Measurements from ENCODE around the gene SDF4.

The SDF4 gene

DNA sequence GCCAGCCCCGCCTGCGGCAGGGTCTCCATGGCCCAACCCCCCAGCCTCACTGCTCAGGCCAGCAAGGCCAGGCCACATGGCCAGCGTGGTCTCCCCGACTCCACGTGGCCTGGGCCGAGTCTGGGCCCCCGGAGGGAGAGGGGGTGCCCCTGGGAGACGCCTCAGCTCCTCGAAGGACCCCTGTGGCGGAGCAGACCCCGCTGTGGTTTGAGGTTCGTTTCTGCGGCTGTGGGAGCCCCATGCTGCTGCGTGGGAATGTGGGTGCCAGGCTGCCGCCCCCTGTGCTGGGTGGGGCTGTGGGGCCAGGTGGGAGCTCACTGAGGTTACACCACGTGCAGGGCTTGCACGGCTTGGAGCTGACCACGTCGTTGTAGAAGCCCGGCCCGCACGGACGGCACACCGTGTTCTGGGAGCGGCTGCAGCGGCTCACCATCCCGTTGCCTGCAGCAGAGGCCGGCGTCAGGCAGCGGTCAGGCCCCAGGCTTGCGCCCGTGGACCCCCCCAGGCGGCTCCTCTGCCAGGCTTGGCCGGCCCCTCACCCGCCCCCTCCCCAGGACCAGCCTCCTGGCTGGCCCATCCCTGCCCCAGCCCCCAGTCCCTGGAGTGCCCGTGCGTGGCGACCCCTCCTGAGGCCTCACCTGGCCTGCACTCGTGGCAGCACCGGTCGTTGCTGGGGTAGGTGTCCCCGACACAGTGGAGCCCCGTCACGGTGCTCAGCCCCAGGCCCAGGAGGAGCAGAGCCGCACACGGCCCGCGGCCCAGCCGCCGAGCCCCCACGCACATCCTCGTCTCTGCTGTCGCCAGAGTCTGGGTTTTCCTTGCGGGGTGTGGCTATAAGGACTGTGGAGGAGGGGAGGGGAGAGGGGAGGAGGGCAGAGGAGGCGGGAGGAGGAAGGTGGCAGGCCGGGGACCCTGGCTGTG, 18.2 kb downstream of the SDF4 start, which contains the start of gene TNFRSF4:
TSS of gene TNFRSF4 (minus strand) at position 809 of the 921 bp plus-strand sequence. CDS start at position 783, 26 bp downstream.
- no peak for DNase-seq (ENCODE audit: low read depth, low spot score)

DNA sequence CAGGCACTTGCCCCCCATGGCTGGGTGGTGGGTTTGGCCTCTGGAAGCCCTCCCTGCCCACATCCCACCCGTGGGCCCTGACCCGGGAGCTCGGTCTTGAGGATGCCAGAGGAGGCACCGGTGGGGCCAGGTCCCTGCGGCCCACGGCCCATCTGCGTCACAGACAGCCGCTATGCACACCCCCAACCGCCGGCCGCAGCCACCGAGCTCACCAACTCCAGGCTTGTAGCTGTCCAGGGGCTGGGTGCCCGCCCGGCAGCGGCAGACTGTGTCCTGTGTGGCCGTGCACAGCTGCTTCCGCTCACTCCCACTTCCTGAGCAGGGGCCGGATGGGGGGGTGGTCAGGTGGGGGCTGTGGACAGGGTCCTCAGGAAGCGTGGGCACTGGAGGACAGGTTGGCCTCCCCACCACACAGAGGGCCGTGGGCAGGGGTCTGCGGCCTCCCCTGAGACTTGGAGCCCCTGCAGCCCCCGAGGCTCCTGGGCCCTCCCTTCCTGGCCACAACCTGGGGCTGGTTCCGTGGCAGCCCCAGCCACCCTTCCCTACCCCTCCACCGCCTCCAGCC, 18.9 kb downstream of the SDF4 start:
- DNase-seq (ENCODE audit: low read depth, low spot score) = no peak

DNA sequence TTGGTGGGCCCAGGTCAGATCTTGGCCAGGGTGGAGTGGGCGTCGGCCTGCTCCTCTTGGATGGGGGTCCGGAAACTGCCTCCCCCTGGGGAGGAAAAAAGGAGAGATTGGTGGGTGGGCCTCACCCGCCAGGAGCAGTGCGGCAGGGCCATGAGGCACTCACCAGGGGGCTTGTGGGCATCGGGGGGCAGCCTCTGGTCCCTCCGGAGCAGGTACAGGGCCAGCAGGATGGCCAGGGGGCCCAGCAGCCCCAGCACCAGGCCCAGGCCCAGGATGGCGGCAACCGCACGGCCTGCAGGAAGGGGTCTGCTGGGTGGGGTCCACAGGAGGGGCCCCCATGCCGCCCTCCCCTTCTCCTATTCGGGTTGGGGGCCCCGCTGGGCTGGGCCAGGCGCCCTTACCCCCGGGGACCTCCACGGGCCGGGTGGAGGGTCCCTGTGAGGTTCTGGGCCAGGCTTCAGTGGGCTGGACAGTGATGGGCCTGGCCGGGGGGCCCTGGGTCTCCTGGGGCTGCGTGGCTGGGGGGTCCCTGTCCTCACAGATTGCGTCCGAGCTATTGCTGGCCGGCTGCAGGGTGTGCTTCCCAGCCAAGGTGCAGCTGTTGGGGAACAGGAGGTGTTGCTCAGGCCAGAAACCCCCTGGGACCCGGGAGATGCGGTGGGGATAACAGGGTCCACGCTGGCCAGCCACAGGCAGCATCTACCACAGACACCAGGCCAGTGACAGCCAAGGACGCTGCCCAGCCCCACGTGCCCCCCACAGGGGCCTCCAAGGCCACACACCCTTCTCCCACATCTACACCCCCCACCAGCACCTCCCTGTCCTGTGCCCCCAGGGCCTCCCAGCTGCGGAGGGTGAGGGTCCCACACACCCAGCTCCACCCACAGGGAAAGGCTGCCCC, 20.0 kb downstream of the SDF4 start:
- no peak for DNase-seq (ENCODE audit: low read depth, low spot score)

DNA sequence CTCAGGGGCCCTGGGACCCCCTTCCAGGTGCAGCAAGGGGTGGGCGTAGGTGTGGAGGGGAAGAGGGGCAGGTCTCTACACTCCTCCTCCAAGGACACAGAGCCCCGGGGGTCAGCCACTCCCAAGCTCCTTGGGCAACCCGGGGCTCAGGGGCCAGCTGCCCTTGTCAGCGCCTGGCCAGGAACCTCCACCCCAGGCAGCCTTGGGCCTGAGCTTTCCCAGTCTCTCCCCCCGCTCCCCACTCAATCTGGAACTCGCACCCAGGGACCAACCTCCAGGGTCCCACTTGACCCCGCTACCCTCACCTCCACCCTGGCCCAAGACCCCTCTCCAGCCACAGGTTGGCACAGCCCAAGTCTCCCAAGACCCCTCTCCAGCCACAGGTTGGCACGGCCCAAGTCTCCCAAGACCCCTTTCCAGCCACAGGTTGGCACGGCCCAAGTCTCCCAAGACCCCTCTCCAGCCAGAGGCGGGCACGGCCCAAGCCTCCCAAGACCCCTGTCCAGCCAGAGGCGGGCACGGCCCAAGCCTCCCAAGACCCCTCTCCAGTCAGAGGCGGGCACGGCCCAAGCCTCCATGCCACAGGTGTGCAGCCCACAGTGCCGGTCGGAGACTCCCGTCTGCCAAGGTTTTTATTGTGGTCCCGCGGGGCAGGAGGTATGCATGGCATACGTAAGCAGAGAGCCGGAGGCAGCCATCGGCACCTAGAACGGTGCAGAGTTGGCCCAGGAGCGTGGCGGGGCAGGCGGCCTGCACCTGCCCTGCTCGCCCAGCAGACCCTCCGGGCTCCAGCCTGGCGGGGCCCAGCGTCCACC, 20.9 kb downstream of the SDF4 start:
- DNase-seq (ENCODE audit: low read depth, low spot score) = no peak

DNA sequence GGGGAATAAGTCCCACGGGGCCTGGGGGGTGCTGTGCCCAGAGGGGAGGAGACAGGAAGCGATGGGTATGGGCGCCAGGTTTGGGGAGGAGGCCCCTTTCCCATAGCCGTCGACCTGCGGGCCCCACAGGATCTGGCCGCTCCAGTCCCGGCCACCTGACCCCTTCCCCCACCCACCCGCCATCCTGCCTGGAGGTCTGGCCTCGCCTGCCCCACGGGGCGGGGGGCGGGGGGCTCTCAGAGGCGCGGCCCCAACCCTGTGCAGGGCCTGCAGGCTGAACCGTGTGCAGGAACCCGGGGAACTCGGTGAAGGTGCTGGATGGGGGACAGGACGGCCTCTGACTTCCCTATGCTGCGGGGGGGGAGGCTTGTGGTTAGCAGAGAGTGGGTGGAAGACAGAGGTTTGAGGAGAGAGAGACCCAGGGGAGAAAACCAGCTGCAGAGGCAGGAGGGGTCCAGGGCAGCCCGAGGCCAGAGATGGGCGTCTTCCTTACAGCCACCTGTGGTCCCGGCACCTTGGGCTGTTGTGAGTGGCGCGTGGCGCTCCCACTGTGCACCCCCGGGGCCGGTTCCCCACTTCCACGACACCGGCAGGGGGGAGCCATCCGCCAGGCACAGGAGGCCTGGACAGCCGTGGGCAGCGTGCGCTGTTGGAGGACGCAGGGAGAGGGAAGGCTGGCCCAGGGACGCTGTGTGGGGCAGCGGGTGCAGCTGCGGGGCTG, 22.9 kb downstream of the SDF4 start:
- no peak for DNase-seq (ENCODE audit: low read depth, low spot score)

DNA sequence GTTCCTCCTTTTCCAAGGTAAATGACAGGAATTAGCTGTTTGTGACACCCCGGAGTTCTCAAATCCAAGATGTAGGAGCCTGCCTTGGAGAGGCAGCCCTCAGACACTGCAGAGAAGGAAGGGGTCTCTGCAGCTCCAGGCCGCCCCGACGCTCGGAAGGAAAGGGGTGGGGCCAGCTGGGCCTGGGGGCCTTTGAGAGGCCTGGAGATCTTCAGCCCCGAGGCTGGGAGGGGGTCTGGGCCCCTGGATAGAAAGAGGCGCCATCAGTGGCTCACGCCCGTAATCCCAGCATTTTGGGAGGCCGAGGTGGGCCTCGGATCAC, 24.3 kb downstream of the SDF4 start:
- no peak for DNase-seq (ENCODE audit: low read depth, low spot score)

DNA sequence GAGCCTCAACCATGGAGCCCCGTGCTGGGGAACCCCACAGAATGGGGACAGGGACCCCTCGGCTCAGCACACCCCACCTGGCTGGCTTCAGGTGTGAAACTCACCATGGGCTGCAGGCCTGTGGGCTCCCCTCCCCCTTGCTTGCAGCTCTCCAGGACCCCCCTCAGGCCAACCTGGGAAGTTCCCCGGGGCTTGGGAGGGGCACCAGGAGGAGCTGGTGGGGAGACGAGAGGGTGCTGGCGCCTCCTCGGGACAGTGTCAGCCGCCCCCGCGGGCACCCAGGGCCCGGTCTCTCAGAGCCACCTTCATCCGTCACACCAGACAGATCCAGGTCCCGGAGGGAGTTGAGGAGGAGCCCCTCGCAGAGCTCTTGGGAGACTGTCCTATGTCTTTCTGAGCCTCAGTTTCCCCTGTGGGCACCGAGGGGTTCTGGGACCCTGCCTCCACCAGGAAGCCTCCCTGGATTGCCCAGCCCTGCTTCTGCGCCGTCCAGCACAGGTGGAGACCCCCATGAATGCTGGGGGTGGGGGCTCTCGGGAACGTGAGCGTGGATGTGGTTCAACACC, 24.8 kb downstream of the SDF4 start:
- no peak for DNase-seq (ENCODE audit: low read depth, low spot score)

DNA sequence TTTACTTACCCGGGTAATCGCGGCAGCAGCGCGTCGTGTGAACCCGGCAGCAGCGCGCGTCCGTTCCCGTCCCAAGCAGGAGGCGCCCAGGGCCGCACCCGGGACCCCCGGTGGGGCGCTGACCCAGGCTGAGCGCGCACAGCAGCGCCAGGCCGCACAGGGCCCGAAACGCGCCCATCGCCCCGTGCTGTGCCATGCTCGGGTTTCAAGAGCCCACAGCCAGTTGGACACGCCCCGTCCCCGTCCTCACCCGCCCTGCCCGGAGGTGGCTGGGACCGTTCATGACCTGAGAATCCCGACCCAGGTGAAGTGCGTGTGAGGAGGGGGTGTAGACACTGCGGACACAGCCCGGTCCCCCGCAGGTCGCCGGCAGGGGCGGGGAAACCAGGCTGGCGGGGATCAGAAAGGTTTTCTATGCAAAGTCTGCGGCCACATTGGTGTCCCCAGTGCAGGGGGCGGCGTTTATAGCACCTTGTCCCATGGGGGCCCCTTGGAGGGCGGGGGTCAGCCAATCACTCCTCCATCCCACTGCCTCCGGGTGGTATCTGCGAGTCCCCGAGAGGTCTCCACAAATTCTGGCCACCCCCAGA, 25.3 kb downstream of the SDF4 start, which contains the start of gene TNFRSF18:
TSS of gene TNFRSF18 (minus strand) at position 217 of the 590 bp plus-strand sequence. CDS start at position 196, 21 bp downstream.
- peak; percentile 30 for DNase-seq (ENCODE audit: low read depth, low spot score)

DNA sequence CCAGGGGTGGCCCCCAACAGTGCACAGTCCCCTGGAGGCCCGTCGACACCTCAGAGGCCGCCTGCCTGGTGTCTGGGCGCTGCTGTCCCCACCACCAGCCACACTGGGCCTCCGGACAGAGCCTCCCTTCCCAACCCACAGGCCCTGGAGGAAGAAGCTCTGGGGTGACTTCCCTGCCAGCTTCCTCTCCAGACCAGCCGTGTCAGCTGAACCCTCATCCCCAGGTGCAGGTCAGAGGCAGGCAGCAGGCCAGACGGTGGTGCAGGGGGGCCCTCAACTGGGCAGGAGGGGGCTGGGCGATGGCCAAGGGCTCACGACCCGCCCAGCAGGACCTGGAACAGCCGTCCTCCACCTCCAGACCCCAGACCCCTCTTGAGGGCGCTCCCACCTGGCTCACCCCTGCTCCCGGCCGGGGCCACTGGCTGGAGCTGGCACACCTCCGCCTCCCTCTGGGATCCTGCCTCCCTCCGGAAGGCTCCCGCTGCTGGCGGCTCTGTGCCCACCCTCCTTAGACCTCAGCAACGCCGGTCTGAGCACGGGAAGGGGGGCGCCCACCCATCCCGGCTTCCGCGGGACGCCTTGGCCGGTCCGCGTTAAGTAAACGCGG, 25.9 kb downstream of the SDF4 start:
- no peak for DNase-seq (ENCODE audit: low read depth, low spot score)

DNA sequence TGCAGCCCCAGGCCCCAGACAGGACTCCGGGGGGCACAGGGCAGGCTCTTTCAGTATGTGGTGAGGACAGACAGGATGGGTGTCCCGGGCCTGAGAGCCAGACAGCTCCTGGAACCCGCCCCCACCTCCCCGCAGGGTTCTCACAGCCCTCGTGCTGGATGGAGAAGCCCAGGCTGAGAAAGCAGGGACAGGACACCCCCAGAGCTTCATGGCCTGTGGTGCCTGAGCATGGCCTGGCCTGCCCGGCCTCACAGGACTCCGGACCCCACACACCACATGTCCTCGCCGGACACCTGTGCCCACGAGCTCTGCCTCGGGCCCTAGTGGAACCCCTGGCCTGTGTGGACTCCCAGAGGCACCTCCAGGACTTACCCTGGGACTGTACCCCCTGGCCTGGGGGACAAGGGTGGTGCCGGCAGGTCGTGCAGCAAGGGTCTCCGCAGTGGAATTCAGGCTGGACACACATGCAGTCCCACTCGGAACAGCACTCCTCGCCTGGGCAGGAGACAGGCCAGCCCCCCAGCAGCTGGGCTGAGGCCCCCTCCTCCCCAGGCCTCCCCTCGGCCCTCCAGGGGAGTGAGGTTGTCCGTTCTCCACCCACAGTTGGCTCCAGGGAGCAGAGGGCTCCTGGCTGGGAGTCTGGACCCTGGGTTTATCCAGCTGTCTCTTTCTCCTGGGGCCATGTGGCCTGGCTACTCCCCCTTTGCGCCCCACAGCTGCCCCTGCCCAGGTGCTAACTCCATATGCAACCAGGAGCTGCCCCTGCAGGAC, 26.6 kb downstream of the SDF4 start:
- DNase-seq (ENCODE audit: low read depth, low spot score) = no peak

DNA sequence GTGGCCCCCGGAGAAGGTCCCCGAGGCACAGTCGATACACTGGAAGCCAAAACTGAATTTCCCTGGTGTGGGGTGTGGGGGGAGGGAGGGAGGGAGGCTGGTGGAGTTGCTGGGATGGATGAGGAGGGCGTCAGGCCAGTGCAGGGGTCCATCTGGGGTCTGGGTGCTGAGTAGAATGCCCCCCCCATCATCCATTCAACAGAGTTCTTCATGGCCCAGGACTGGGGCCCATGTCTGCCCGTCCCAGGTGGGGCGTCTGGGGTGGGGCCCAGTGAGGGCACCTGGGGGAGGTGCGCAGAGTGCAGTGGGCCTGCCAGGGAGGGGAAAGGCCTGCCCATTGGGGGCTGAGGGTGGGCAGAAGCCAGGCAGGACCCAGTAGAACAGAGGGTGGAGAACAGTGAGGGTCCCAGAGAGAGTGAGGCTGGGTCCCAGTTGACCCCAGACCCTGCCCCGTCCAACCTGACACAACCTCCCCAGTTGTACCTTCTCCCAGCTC, 27.3 kb downstream of the SDF4 start:
- DNase-seq (ENCODE audit: low read depth, low spot score) = no peak

DNA sequence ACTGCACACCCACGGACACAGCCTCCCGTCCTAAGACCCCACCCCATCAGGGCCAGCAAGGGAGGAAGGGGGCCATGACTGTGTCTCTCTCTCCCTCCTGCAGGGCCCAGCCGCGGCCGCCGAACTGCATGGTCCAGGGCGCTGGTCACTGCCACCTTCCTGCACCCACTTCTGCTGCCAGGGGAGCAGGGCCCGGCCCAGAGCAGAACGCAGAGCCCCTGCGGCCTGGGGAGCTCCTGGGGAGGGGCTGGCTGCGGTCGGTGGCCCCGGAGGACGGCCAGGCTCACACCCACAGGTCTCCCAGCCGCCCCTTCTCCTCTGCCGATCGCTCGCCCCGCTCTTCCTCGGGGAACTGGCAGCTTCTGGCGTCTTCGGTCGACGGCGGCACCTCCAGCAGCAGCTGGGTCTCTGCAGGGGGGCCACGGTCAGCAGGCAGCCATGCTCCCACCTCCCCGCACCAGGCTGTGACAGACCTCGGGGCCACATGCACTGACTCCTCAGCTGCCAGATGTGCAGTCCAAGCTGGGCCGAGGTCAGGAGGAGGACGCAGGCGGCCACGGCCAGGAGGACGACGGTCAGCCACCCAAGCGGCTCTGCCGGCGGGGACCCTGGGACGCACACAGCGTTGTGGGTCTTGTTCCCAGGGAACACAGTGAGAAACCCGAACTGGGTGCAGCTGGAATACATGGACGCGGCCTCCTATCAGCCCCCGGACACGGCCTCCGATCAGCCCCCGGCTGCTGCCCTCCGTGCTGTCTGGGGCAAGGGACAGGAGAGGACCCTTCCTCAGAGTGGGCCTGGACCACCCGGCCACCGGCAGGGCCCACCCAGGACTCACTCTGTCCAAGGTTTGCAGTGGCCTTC, 28.0 kb downstream of the SDF4 start:
- DNase-seq (ENCODE audit: low read depth, low spot score) = no peak

DNA sequence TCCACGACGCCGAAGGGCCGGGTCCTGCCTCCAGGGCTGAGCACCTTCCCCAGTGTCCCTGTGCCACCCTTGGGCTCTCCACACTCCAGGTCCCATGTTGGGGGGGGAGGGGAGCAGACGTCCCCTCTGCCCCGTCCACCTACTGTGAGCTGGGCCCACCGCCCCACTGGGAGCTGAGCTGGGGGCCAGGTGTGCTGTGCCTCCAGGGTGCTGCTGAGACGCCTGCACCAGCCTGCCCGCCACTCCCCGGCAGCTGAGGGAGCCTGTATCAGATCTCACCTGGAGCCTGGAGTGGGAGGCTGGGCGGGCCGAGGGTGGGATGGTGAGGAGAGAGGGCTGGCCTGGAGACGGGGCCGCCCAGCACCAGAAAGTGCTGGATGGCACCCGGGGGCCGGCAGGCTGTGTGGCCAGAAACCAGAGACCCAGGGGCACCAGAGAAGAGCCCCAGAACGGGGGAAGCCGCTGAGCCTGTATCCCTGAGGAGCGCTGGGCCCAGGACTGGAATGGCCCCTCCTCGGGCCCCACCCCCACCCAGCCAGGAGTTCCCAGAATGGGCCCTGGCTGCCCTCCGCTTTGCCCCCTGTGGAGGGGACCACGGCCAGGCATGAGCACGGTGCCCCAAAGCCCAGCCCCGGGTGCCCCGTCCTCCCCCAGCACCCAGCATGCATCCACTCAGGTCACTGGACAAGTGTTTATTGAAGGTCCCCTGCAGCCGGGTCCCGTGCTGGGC, 28.8 kb downstream of the SDF4 start:
- DNase-seq (ENCODE audit: low read depth, low spot score) = no peak

DNA sequence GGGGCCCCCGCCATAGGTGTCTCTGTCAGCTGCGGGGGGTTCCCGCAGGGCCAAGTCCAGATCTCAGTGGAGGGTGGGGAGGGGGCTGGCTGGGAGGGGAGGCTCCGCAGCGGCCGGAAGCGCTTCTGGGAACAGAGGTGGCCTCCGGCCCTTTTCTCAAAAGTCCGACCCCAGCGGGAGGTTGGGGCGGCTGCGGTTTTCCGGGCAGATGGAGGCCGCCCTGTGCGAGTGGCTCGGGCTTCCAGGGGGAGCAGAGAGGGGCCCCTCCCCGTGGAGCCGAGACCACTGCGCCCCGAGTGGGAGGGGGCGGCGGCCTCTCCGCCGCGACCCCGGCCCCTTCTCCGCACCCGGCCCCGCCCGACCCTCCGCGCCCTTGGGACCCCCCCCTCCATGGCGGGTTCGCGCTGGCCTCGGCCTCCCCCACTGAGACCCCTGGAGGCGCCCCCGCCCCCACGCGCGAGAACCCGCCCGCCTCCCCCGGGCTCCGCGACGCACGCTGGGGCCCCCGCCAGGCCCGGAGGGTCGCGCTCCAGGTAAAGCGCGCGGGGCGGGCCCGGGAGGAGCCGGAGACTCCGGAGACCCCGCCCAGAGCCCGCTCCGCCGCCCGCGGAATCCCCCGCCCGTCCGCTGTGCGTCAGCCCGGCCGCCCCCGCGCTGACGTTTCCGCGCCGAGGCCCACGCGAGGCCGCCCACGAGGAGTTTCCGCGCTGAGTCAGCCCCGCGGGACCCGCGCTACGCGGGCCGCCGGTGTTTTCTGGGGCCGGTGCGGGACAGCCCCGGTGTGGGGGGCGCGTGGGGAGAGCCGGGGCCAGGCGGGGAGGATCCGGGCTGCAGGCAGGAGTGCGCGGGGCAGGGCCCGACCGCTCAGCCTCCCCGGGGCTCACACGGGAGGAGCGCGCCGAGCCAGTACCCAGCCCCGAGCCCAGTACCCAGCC, 30.7 kb downstream of the SDF4 start:
- DNase-seq (ENCODE audit: low read depth, low spot score) = peak; percentile 37

DNA sequence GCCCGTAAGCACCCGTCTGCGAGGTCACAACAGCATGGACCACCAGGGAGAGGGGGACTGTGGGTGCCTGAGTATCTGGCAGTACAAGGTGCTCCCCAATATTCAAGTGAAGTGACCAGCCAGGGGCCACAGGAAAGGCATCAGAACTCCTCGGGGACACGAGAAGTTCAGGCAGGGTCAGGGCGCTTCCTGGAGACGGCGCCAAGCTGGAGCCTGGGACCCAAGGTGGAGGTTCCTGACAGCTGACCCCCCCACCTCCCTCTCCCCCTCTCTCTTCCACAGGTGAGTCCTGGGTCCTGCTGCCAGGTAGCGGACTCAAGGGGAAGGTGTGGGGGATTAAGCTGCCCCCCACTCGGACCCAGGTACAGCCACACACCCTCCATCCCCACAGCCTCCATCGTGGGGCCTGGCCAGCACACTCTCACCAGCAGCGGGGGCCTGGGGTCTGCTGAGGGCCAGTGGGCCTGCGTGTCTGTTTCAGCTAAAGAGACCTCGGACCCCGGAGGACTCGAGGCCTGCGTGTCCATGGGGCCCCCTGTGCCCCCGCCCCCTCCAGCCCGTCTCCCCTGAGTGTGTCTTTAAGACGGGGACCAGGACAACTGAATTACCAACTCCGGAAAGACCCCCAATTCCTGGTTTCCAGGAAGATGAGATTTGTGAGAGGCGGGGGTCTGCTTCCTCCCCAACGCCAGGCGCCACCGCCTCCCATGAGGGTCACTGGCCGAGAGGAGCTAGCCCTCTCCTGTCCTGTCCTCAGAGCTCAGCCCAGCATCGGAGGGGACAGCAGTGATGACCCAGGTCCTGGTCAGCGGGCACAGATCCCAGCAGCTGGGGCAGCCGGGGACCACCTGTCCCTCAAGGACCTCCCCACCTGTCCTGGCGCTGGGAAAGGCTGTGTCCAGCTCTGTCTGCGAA, 31.6 kb downstream of the SDF4 start:
- no peak for DNase-seq (ENCODE audit: low read depth, low spot score)

All from ELF-1 (cell line).